Heart right ventricle (tissue), 16 donors: ENCODE measurements around the gene MYH3. TPM values are rescaled to one million over a fixed set of nuclear protein-coding genes. Genes with fewer than 3 reads are reported as not detected.

Source experiments
- ATAC-seq, 8 donors: fragments of 200-7000 bp; cut with Tn5 transposase; one replicate each; pipeline ENCODE4 v1.9.1; 2020; ENCODE audit warnings: mild to moderate bottlenecking in 8 of 8, moderate library complexity in 8 of 8, moderate number of reproducible peaks in 1 of 8
- DNase-seq, 2 donors: peaks; one replicate each; pipeline ENCODE4 v3.0.0-alpha.2; 2020
- H3K27ac ChIP-seq, 10 donors: fragments of 200-600 bp; sonication (generic) in 2 of 10; one replicate each; pipeline versions ENCODE4 v1.5.0 to v1.8.0; 2020 to 2022; ENCODE audit warnings: mild to moderate bottlenecking in 3 of 10
- H3K27me3 ChIP-seq, 7 donors: fragments of 200-600 bp; one replicate each; pipeline ENCODE4 v1.8.0; 2021 to 2022; ENCODE audit warnings: mild to moderate bottlenecking in 2 of 7
- H3K36me3 ChIP-seq, 9 donors: fragments of 200-600 bp; sonication (generic) in 1 of 9; one replicate each; pipeline versions ENCODE4 v1.5.0 to v1.8.0; 2020 to 2022; ENCODE audit warnings: mild to moderate bottlenecking in 2 of 9
- H3K4me1 ChIP-seq, 9 donors: fragments of 200-600 bp; sonication (generic) in 1 of 9; one replicate each; pipeline versions ENCODE4 v1.5.0 to v1.8.0; 2020 to 2022; ENCODE audit warnings: mild to moderate bottlenecking in 4 of 9
- H3K4me3 ChIP-seq, 10 donors: fragments of 200-600 bp; sonication (generic) in 2 of 10; one replicate each; pipeline versions ENCODE4 v1.5.0 to v1.8.0; 2020 to 2022; ENCODE audit warnings: mild to moderate bottlenecking in 7 of 10, moderate library complexity in 2 of 10
- H3K9me3 ChIP-seq, 11 donors: fragments of 200-600 bp in 10 of 11; sonication (generic) in 2 of 11; one replicate each; pipeline versions ENCODE4 v1.5.0 to v1.8.0; 2013 to 2022; ENCODE audit warnings: mild to moderate bottlenecking in 2 of 11, control low read depth in 1 of 11, moderate library complexity in 1 of 11
- WGBS, 2 donors: extraction: QIAGEN DNeasy Blood & Tissue Kit; methylation state at CpG; one replicate each; pipeline ENCODE4 v1.1.7; 2013; ENCODE audit warnings: inconsistent platforms in 1 of 2; 5-methylcytosine and 5-hydroxymethylcytosine counted together
- intact Hi-C, 10 donors: fragments of 100-400 bp; cut with DNase I; formaldehyde crosslinking; loops; one replicate each; pipeline versions ENCODE4 v1.11.1 to v1.14.2; 2022
- polyA plus RNA-seq, 2 donors: library from polyadenylated mRNA; stranded (reverse); fragments of 200-250 nt; gene quantifications; one replicate each; pipeline ENCODE4 v1.2.3, GENCODE V29; 2013
- total RNA-seq, 10 donors: library from RNA; stranded (reverse); fragmentation: NEBNext Ultra II Directional in 3 of 10; extraction: Animal tissue kit (Norgen Biotek cat#: 25700) in 3 of 10; gene quantifications; one replicate each; pipeline versions ENCODE4 v1.2.1 to v1.2.4, GENCODE V29; 2021 to 2023
- TF ChIP-seq, protein P1 (sequence below), 9 donors: fragments of 200-600 bp; sonication (generic) in 2 of 9; IDR thresholded peaks; one replicate each; pipeline versions ENCODE4 v1.5.0 to v1.8.0; 2021 to 2022; ENCODE audit warnings: antibody characterized with exemption in 9 of 9, mild to moderate bottlenecking in 5 of 9, moderate library complexity in 1 of 9
- donor health status: Arrhythmogenic right ventricular cardiomyopathy.
- donor health status: ischemic (EF 13 %, LVEDD 7.1; RV severe dilation, severe dysfunction).
- donor health status: healthy with polysubstance abuse.
- donor health status: DM: no; HTN: yes; CAD: no.
- donor health status: DM: no; HTN: no; CAD: no.
- donor health status: ischemic (EF 25% LVEDD 6.9; RV normal size, moderate dysfunction).
- donor health status: ischemic (EF 25% LVEDD 5.7; RV mildly dilated, moderate dysfunction).
- donor health status: healthy.
- donor health status: DM: yes; HTN: yes; CAD: no.
- donor health status: Ischemic cardiomyopathy.
- donor health status: ischemic (EF 35%, LVEDD 5.7; RV mildly dilated, moderate dysfunction).
- donor health status: nonischemic (EF 11% LVEDD 7.7; RV severe dilation, severe dysfunction).
- donor health status: DM: yes; HTN: yes; CAD: no.
- donor health status: PGD.
- donor health status: ischemic (EF 29% LVEDD 5.4; RV normal size, mild dysfunction).
- donor health status: nonischemic (EF 23%, LVEDD 6.1; RV moderate dilation, normal function).

The MYH3 gene
- total and polyA plus RNA-seq, 12 donors: 0.12 to 1.4 (median 0.75) TPM

DNA sequence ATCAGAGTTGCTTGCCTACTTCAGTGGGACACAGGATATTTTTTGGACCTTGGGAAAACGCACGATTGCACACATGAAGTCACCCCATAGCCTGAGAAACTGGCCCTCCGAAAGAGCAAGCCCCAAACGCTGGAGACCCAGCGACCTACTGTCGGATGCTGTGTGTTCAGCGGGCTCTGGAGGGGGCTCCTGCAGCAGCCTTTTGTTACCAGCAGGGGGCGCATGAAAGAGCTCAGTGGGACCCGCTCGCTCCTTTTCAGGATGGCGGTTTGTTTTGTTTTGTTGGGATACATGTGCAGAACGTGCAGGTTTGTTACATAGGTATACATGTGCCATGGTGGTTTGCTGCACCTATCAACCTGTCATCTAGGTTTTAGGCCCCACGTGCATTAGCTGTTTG lies 28.4 kb downstream of the MYH3 start:
- Histone ChIP-seq H3K27me3 (peaks cover 0 to under 1% (median 0%) of the 10 kb centered on the region in 7 donors), H3K36me3 (peaks cover 0 to 12% (median 0%) of the 10 kb centered on the region in 9 donors), H3K9me3 (no peaks in the 10 kb centered on the region), H3K27ac (no peak overlapping the region), H3K4me3 (no peak overlapping the region), H3K4me1 (no peaks in the 10 kb centered on the region)
- intact Hi-C loops: no loop called here
- ATAC-seq: no peak
- TF ChIP-seq, protein P1, sequence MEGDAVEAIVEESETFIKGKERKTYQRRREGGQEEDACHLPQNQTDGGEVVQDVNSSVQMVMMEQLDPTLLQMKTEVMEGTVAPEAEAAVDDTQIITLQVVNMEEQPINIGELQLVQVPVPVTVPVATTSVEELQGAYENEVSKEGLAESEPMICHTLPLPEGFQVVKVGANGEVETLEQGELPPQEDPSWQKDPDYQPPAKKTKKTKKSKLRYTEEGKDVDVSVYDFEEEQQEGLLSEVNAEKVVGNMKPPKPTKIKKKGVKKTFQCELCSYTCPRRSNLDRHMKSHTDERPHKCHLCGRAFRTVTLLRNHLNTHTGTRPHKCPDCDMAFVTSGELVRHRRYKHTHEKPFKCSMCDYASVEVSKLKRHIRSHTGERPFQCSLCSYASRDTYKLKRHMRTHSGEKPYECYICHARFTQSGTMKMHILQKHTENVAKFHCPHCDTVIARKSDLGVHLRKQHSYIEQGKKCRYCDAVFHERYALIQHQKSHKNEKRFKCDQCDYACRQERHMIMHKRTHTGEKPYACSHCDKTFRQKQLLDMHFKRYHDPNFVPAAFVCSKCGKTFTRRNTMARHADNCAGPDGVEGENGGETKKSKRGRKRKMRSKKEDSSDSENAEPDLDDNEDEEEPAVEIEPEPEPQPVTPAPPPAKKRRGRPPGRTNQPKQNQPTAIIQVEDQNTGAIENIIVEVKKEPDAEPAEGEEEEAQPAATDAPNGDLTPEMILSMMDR (IDR thresholded peaks at IDR 0.05): peak in 6 of 9 donors; percentile 9 to 38 (median 14)
- WGBS, 2 donors: 82% methylated on average over 13 of the region's 13 CpGs
- DNase-seq: no peak

DNA sequence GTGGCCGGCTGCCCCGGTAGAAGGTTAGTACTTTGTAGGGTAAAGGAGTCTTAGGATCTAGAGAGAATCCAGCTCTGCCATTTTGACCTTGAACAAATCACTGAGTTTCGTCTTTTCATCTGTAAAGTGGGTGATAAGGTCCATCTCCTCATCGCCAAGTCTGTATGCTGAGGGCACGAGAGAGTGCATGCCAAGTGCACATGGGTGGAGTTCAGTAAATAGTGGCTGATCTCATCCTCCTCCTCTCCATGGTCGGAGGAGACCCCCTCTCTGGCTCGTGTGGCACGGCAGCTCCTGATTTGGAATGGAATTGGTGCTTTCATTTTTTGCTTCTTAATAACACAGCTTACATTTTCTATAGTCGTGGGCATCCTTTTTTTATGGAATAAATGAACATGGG lies 30.7 kb downstream of the MYH3 start:
- peaks cover 0 to 4% (median 0%) of the 10 kb centered on the region in 7 donors for H3K27me3 ChIP-seq
- whole genome bisulfite sequencing, 2 donors: 75 to 76% methylated on average over 9 of the region's 9 CpGs
- ATAC-seq (no peak), DNase-seq (no peak)
- intact Hi-C loops: no loop called here
- TF ChIP-seq, protein P1 (IDR thresholded peaks at IDR 0.05): no peak
- H3K4me3 ChIP-seq: no peak overlapping the region
- H3K27ac ChIP-seq: no peak overlapping the region
- H3K4me1 ChIP-seq: no peaks in the 10 kb centered on the region
- no peaks in the 10 kb centered on the region for H3K9me3 ChIP-seq
- peaks cover 0 to 8% (median 0%) of the 10 kb centered on the region in 9 donors for H3K36me3 ChIP-seq

DNA sequence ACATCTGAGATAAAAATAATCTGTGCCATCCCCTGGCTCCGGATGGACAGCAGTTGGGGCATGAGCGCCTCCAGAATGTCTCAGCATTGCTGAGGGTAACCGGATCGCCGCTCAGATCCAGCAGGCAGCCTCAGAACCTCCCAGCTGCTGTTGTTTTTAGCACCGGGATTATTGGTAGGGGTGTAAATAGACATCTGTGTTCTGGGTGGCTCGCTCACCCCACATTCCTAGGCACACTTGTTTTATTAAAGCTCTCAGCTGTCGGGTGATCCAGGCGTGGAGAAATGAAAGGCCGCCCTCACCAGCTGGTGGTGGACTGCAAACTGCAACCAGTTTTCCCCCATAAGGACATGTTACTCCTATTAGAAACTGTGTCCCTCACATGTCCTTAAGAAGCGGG lies 32.1 kb downstream of the MYH3 start:
- TF ChIP-seq, protein P1 (IDR thresholded peaks at IDR 0.05): no peak
- peaks cover 0 to 8% (median 0%) of the 10 kb centered on the region in 9 donors for H3K36me3 ChIP-seq
- H3K4me3 ChIP-seq: no peak overlapping the region
- DNase-seq: no peak
- no peak overlapping the region for H3K27ac ChIP-seq
- H3K9me3 ChIP-seq: no peaks in the 10 kb centered on the region
- ATAC-seq: no peak
- peaks cover 0 to 6% (median 0%) of the 10 kb centered on the region in 7 donors for H3K27me3 ChIP-seq
- no peaks in the 10 kb centered on the region for H3K4me1 ChIP-seq
- WGBS, 2 donors: 89 to 90% methylated on average over 11 of the region's 11 CpGs
- intact Hi-C loops: no loop called here

DNA sequence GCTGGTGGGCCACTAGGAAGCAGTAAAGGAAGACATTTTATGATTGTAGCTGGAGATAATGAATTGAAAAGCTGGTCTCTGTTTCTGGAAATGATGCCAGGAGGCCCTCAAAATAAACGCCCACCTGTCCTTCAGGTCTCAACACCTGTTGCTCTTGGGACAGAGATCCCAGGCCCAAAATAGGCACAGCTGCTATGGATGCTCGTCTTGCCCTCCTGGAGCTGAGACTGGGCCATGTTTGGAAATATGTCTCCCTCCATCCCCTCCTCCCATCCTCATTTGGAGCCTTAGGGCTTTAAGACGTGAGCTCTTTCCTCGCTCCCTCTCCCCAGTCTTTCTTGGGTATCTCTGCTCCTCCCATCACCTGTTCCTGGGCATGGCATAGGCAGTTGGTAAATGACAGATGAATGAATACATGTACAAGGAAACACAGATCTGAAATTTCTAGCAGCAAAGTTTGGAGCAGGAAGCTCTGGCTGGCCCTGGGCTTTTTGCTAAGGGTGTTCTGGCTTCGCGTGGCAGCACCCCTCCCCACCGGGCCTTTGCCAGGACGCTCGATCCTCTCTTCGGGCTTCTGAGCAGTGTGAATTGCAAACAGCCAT lies 33.3 kb downstream of the MYH3 start:
- no peak overlapping the region for H3K27ac ChIP-seq
- WGBS, 2 donors: 89% methylated on average over 10 of the region's 10 CpGs
- H3K4me3 ChIP-seq: no peak overlapping the region
- no peaks in the 10 kb centered on the region for H3K4me1 ChIP-seq
- DNase-seq: no peak
- TF ChIP-seq, protein P1 (IDR thresholded peaks at IDR 0.05): no peak
- intact Hi-C loops: no loop called here
- no peak for ATAC-seq
- peaks cover 0 to 6% (median 0%) of the 10 kb centered on the region in 7 donors for H3K27me3 ChIP-seq
- no peaks in the 10 kb centered on the region for H3K9me3 ChIP-seq
- no peaks in the 10 kb centered on the region for H3K36me3 ChIP-seq
